ENCODE results near the gene TPM3.

- TF ChIP-seq TAF1 (IDR thresholded peaks at IDR 0.05; ENCODE audit: low read depth, low read length) = no peak
- no peak for TF ChIP-seq POLR2AphosphoS5 (IDR thresholded peaks at IDR 0.05; ENCODE audit: low read depth, low read length)
- TF ChIP-seq POLR2A (IDR thresholded peaks at IDR 0.05; ENCODE audit: low read depth, low read length) = no peak
- no peak for TF ChIP-seq PAX5 (IDR thresholded peaks at IDR 0.05; ENCODE audit: insufficient read depth, low read length, severe bottlenecking)
- no peak for TF ChIP-seq SPI1 (IDR thresholded peaks at IDR 0.05; ENCODE audit: low read depth, low read length)
- TF ChIP-seq POU2F2 (IDR thresholded peaks at IDR 0.05; ENCODE audit: low read depth, low read length) = no peak
These were observed 15.4 kb upstream of the TPM3 start for GRCh38 chr1:154207262-154207661.
